Neural cell (in vitro differentiated cells): ENCODE data around the gene SKI. TPM values are rescaled to one million over a fixed set of nuclear protein-coding genes. Genes with fewer than 3 reads are reported as not detected.
"Not testable (repeated sequence)": the region's sequence is repeated elsewhere in the genome, so short reads cannot be mapped to it uniquely, and the experiment has no call there.

Source experiments
- H2AFZ ChIP-seq: fragments of 200-600, 300-800 bp; sonication (generic), shearing (Covaris generic); 2 replicates; pipeline ENCODE4 v1.6.0; 2014; ENCODE audit warnings: low read depth, mild to moderate bottlenecking, antibody characterized with exemption, low read length, moderate library complexity
- H3F3A ChIP-seq: fragments of 200-600 bp; shearing (Covaris generic); 2 replicates; pipeline ENCODE4 v1.6.1; 2016; ENCODE audit warnings: mild to moderate bottlenecking, moderate library complexity, mixed read lengths, antibody characterized with exemption, low read length; ENCODE audit not compliant: insufficient read depth, poor library complexity, severe bottlenecking
- H3K27ac ChIP-seq: fragments of 200-600, 300-800 bp; sonication (generic), shearing (Covaris generic); 2 replicates; pipeline ENCODE4 v1.5.1; 2014; ENCODE audit warnings: mild to moderate bottlenecking, low read length, moderate library complexity
- H3K27me3 ChIP-seq: fragments of 300-800, 200-600 bp; sonication (generic), shearing (Covaris generic); 2 replicates; pipeline ENCODE4 v1.6.0; 2014; ENCODE audit warnings: mild to moderate bottlenecking, low read depth, low read length, moderate library complexity; ENCODE audit not compliant: insufficient read depth
- H3K36me3 ChIP-seq: fragments of 300-800, 200-600 bp; sonication (generic), shearing (Covaris generic); 2 replicates; pipeline ENCODE4 v1.5.1; 2014; ENCODE audit warnings: mild to moderate bottlenecking, antibody characterized with exemption, low read length, moderate library complexity; ENCODE audit not compliant: insufficient read depth
- H3K4me2 ChIP-seq: fragments of 300-800, 200-600 bp; sonication (generic), shearing (Covaris generic); 2 replicates; pipeline ENCODE4 v1.6.0; 2014; ENCODE audit warnings: mild to moderate bottlenecking, low read length
- H3K4me3 ChIP-seq: fragments of 300-800, 200-600 bp; sonication (generic), shearing (Covaris generic); 2 replicates; pipeline ENCODE4 v1.5.1; 2014; ENCODE audit warnings: mild to moderate bottlenecking, low read length, moderate library complexity
- H3K79me2 ChIP-seq: fragments of 200-600 bp; shearing (Covaris generic); replicated peaks from 2 replicates; pipeline ENCODE4 v1.6.0; 2014; ENCODE audit warnings: mild to moderate bottlenecking, low read length, moderate library complexity; ENCODE audit not compliant: insufficient read depth
- H3K9ac ChIP-seq: fragments of 300-800, 200-600 bp; sonication (generic), shearing (Covaris generic); 2 replicates; pipeline ENCODE4 v1.6.1; 2016; ENCODE audit warnings: mild to moderate bottlenecking, low read length, mixed read lengths
- H3K9me2 ChIP-seq: fragments of 200-600 bp; shearing (Covaris generic); 2 replicates; pipeline ENCODE4 v1.6.1; 2016; ENCODE audit warnings: mild to moderate bottlenecking, low read length, mixed read lengths; ENCODE audit not compliant: insufficient read depth
- H3K9me3 ChIP-seq: fragments of 200-600, 300-800 bp; sonication (generic), shearing (Covaris generic); 2 replicates; pipeline ENCODE4 v1.6.1; 2016; ENCODE audit warnings: mild to moderate bottlenecking, mixed run types, low read length, moderate library complexity, mixed read lengths
- H4K20me1 ChIP-seq: fragments of 200-600 bp; shearing (Covaris generic); 2 replicates; pipeline ENCODE4 v1.6.1; 2016; ENCODE audit warnings: mild to moderate bottlenecking, mixed run types; ENCODE audit not compliant: insufficient read depth
- EP300 ChIP-seq: fragments of 450-650 bp; conservative IDR thresholded peaks from 2 replicates; pipeline ENCODE4 v1.6.1; 2014; ENCODE audit warnings: antibody characterized with exemption, mild to moderate bottlenecking, moderate library complexity; ENCODE audit not compliant: poor library complexity, severe bottlenecking
- EZH2 ChIP-seq: fragments of 200-600, 300-800 bp; shearing (Covaris generic), sonication (generic); IDR thresholded peaks from 2 replicates; pipeline ENCODE4 v1.6.1; 2014; ENCODE audit warnings: antibody characterized with exemption, low read length, borderline replicate concordance, mild to moderate bottlenecking; ENCODE audit not compliant: insufficient read depth, poor library complexity, severe bottlenecking
- MXI1 ChIP-seq: fragments of 450-650 bp; conservative IDR thresholded peaks from 2 replicates; pipeline ENCODE4 v1.6.1; 2014; ENCODE audit warnings: antibody characterized with exemption, mild to moderate bottlenecking; ENCODE audit not compliant: poor library complexity, severe bottlenecking
- RAD21 ChIP-seq: fragments of 450-650 bp; conservative IDR thresholded peaks from 2 replicates; pipeline ENCODE4 v1.6.1; 2014; ENCODE audit warnings: antibody characterized with exemption, mild to moderate bottlenecking, moderate library complexity
- REST ChIP-seq: IDR thresholded peaks from 2 replicates; pipeline ENCODE4 v1.6.1; 2012; ENCODE audit warnings: borderline replicate concordance
- SMC3 ChIP-seq: fragments of 450-650 bp; conservative IDR thresholded peaks from 2 replicates; pipeline ENCODE4 v1.6.1; 2014; ENCODE audit warnings: antibody characterized with exemption, mild to moderate bottlenecking, moderate library complexity; ENCODE audit not compliant: poor library complexity
- TAF1 ChIP-seq: IDR thresholded peaks from 2 replicates; pipeline ENCODE4 v1.6.1; 2012; ENCODE audit warnings: low read depth
- polyA plus RNA-seq: library from polyadenylated mRNA; depleted of rRNA; stranded (reverse); fragments of >200 nt; gene quantifications from 2 replicates; pipeline ENCODE4 v1.2.3, GENCODE V29; 2014
- TF ChIP-seq, protein P1 (sequence below): fragments of 450-650 bp; IDR thresholded peaks from 2 replicates; pipeline ENCODE4 v1.5.1; 2014; ENCODE audit warnings: antibody characterized with exemption, mild to moderate bottlenecking, moderate library complexity; ENCODE audit not compliant: poor library complexity, severe bottlenecking

The SKI gene
- polyA plus RNA-seq, 1 donor from 2014 or later, result 4.1 TPM

DNA sequence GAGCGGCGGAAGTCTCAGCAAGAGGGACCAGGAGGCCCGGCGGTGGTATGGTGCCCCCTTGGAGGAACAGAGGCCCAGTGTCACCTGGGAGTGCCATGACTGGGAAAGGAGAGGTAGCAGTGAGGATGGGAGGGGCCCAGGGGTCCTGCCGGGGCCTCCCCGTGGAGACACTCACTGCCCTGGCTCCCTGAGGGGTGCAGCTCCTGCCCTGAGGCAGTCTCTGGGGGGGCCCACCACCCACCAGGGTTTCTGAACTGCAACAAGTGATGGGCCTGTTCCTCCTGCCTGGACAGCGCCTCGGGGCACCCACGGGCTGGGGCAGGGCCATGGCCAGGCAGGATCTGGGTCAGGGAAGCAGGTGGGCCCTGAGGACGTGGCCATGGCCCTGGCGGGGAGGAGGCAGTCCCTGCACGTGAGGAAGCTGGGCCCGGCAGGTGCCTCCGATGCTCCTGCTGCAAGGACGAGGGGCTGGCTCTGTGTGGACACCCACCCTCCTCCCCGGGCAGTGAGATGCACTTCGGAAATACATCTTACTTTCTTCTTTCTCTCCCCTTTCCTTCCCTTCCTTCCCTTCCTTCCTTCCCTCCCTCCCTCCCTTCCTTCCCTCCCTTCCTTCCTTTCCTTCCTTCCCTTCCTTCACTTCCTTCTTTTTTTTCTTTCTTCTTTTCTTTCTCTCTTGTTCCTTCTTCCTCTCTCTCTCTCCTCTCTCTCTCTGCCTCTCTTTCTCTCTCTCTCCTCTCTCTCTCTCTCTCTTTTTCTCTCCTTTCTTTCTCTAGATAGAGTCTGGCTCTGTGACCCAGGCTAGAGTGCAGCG is 96.6 kb downstream of the SKI start:
- TF ChIP-seq TAF1 (no peak), MXI1 (no peak)
- no peaks in the 10 kb centered on the region for H3K9me3 ChIP-seq
- H4K20me1 ChIP-seq, result no peaks in the 10 kb centered on the region
- no peaks in the 10 kb centered on the region for H3K79me2 ChIP-seq
- no peak overlapping the region for H3K27ac ChIP-seq
- H3K4me3 ChIP-seq, result no peak overlapping the region
- peaks cover 5% of the 10 kb centered on the region for H3K27me3 ChIP-seq
- H3K9me2 ChIP-seq, result no peaks in the 10 kb centered on the region
- H2AFZ ChIP-seq, result no peak overlapping the region
- no peak overlapping the region for H3K4me2 ChIP-seq
- no peak overlapping the region for H3K9ac ChIP-seq
- no peaks in the 10 kb centered on the region for H3K36me3 ChIP-seq
- H3F3A ChIP-seq, result no peaks in the 10 kb centered on the region

- Histone ChIP-seq H3K27me3 (peaks cover 5% of the 10 kb centered on the region), H3K9me2 (no peaks in the 10 kb centered on the region), H3K36me3 (no peaks in the 10 kb centered on the region), H3F3A (no peaks in the 10 kb centered on the region), H4K20me1 (no peaks in the 10 kb centered on the region), H2AFZ (no peak overlapping the region), H3K4me3 (no peak overlapping the region), H3K9me3 (no peaks in the 10 kb centered on the region), H3K27ac (no peak overlapping the region), H3K79me2 (no peaks in the 10 kb centered on the region), H3K4me2 (no peak overlapping the region), H3K9ac (no peak overlapping the region)
- no peak for TF ChIP-seq MXI1
- TF ChIP-seq EZH2, result no peak
- TF ChIP-seq REST, result no peak
- no peak for TF ChIP-seq SMC3
Observed at GRCh38 chr1:2326524-2326923, 98.4 kb downstream of the SKI start.

- not testable (repeated sequence) for H3K9me3 ChIP-seq, H2AFZ ChIP-seq, H3K4me3 ChIP-seq, H3K27me3 ChIP-seq, H3K9me2 ChIP-seq, H3K4me2 ChIP-seq, H3K27ac ChIP-seq, H3F3A ChIP-seq, H3K79me2 ChIP-seq, H4K20me1 ChIP-seq, H3K9ac ChIP-seq, H3K36me3 ChIP-seq
Observed at GRCh38 chr1:2327162-2327561, 99.0 kb downstream of the SKI start.

DNA sequence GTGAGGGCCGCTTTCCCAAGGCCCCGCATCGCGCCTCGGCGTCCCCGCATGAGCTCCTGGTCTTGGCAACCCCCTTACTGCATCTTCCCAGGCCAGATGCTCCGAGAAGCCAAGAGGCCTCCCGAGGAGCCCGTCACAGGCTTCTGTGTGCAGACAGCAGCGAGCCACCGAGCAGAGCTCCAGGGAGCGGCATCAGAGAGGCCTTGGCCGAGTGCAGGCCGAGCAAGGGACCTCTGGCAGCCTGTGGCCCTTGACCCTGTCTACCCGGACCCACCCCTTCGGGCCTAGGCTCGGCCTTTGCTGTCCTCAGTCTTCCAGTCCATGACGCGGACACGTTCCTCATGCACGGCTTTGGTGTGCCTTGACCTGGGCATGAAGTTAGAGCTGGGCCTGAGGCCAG is 99.7 kb downstream of the SKI start:
- Histone ChIP-seq H3K36me3 (no peaks in the 10 kb centered on the region), H3K27ac (no peak overlapping the region), H3F3A (no peaks in the 10 kb centered on the region), H3K4me3 (no peak overlapping the region), H3K4me2 (no peak overlapping the region), H3K27me3 (peaks cover 5% of the 10 kb centered on the region), H4K20me1 (no peaks in the 10 kb centered on the region), H3K79me2 (no peaks in the 10 kb centered on the region), H3K9me3 (no peaks in the 10 kb centered on the region), H2AFZ (no peak overlapping the region), H3K9ac (no peak overlapping the region), H3K9me2 (no peaks in the 10 kb centered on the region)
- TF ChIP-seq RAD21, result no peak
- TF ChIP-seq, protein P1, sequence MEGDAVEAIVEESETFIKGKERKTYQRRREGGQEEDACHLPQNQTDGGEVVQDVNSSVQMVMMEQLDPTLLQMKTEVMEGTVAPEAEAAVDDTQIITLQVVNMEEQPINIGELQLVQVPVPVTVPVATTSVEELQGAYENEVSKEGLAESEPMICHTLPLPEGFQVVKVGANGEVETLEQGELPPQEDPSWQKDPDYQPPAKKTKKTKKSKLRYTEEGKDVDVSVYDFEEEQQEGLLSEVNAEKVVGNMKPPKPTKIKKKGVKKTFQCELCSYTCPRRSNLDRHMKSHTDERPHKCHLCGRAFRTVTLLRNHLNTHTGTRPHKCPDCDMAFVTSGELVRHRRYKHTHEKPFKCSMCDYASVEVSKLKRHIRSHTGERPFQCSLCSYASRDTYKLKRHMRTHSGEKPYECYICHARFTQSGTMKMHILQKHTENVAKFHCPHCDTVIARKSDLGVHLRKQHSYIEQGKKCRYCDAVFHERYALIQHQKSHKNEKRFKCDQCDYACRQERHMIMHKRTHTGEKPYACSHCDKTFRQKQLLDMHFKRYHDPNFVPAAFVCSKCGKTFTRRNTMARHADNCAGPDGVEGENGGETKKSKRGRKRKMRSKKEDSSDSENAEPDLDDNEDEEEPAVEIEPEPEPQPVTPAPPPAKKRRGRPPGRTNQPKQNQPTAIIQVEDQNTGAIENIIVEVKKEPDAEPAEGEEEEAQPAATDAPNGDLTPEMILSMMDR, result no peak
- no peak for TF ChIP-seq EZH2
- TF ChIP-seq SMC3, result no peak
- TF ChIP-seq REST, result no peak
- no peak for TF ChIP-seq MXI1
- no peak for TF ChIP-seq EP300
